ENCODE data around the gene DEUP1. TPM values are rescaled to one million over a fixed set of nuclear protein-coding genes. Genes with fewer than 3 reads are reported as not detected.

Gene DEUP1
- total RNA-seq, 2 experiments from 2014 or later: not detected

DNA sequence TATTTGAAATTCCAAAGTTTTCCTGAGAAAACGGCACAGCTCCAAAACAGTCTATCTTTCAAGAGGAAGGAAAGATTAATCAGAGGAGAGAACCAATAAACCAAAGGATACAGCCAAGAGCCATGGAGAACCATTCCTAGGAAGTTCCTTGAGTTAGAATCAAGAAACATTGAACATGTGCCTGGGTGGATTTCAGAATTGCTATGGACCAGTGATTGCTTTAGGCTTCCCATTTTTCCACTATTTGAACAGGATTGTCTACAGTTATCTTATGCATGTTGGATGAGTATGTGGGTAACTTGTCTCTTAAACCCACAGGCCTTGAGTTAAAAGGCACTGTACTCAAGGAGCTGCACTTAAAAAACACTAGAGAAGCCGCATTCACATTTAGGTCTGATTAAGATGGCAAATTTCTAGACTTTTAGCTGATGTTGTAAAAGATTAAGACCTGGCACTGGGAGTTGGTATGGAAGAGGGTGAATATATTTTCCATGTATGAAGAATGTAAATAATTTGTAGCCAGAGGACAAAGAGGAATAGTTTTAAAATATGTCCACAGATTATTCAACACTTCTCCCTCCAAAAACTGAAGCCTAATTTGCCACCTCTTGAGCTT, 11.2 kb upstream of the DEUP1 start:
- H3K4me1 ChIP-seq (ENCODE audit: insufficient read depth, low read length, poor library complexity, severe bottlenecking): no peaks in the 10 kb centered on the region
- H3K9me2 ChIP-seq (ENCODE audit: insufficient read depth, low read length): no peaks in the 10 kb centered on the region
- H3K79me2 ChIP-seq (ENCODE audit: insufficient read depth, low read depth, low read length): no peaks in the 10 kb centered on the region
- H3K9me3 ChIP-seq (ENCODE audit: low read length): 0 out of 2 replicates have a peak, but pooled peaks cover 8% of the 10 kb centered on the region
- H3K4me3 ChIP-seq (ENCODE audit: low read depth, low read length, poor library complexity, severe bottlenecking): no peak overlapping the region
- no peak overlapping the region for H3K4me2 ChIP-seq (ENCODE audit: low read length)
- BruUV-seq (replicated peaks): no TSS peak
- DNase-seq (ENCODE audit: low spot score): no peak
- no peaks in the 10 kb centered on the region for H4K20me1 ChIP-seq (ENCODE audit: insufficient read depth, low read length)
- no peak overlapping the region for H2AFZ ChIP-seq (ENCODE audit: low read length)
- TF ChIP-seq, protein P1, sequence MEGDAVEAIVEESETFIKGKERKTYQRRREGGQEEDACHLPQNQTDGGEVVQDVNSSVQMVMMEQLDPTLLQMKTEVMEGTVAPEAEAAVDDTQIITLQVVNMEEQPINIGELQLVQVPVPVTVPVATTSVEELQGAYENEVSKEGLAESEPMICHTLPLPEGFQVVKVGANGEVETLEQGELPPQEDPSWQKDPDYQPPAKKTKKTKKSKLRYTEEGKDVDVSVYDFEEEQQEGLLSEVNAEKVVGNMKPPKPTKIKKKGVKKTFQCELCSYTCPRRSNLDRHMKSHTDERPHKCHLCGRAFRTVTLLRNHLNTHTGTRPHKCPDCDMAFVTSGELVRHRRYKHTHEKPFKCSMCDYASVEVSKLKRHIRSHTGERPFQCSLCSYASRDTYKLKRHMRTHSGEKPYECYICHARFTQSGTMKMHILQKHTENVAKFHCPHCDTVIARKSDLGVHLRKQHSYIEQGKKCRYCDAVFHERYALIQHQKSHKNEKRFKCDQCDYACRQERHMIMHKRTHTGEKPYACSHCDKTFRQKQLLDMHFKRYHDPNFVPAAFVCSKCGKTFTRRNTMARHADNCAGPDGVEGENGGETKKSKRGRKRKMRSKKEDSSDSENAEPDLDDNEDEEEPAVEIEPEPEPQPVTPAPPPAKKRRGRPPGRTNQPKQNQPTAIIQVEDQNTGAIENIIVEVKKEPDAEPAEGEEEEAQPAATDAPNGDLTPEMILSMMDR (conservative IDR thresholded peaks at IDR 0.05; ENCODE audit: low read length): no peak
- TF ChIP-seq EZH2phosphoT487 (IDR thresholded peaks at IDR 0.05; ENCODE audit: borderline replicate concordance, low read depth, low read length): no peak
- intact Hi-C loops (cut with micrococcal nuclease; ENCODE audit: unreplicated experiment): no loop called here
- H3K27ac ChIP-seq (ENCODE audit: low read depth, low read length, poor library complexity, severe bottlenecking): no peak overlapping the region
- no peaks in the 10 kb centered on the region for H3K36me3 ChIP-seq (ENCODE audit: insufficient read depth, low read length)
- ChIA-PET POLR2A (interaction anchor here (0.6 to 0.9 kb wide), 2 partner anchors 24 to 92 kb away, joined by 3 read pairs; no protein-coding TSS in a partner anchor), CTCF (ENCODE audit: unreplicated experiment) (no interaction called here)

DNA sequence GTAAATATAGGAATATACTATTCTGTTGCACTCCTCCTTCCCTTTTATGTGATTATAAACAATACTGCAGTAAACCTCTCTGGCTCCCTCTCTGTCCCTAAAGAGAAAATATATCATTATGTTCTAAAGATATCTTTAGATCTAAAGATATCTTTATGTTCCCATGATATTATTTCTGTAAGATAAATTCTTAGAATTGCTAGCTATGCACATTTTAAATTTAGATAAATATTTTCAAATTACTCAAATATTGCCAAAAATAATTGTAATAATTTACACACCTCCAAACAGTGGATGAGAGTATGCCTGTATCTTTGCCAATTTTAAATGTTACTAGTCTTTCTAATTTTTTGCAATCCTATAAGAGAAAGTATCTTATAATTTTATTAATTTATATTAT, 10.3 kb upstream of the DEUP1 start:
- no peaks in the 10 kb centered on the region for H4K20me1 ChIP-seq (ENCODE audit: insufficient read depth, low read length)

DNA sequence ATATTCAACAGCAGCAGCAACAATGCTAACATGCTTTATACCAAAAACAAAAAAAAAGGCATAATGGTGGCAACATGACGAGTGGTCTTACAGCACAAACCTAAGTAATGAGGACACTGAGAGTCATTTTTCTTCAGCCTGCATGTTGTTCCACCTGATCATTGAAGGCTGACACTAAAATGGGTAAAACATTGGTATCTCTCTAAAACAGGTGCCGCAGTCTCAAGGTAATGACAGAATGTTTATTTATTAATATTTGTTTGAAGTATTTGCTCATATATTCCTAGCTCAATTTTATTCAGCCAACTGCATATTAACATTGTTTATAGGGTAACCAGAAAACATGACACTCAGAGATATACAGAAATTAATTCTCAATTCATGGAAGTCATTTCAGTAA, 8.3 kb upstream of the DEUP1 start:
- H3K9me2 ChIP-seq (ENCODE audit: insufficient read depth, low read length): no peaks in the 10 kb centered on the region
- H3K36me3 ChIP-seq (ENCODE audit: insufficient read depth, low read length): no peaks in the 10 kb centered on the region
- ChIA-PET CTCF (ENCODE audit: unreplicated experiment) (no interaction called here), POLR2A (interaction anchor here (1.9 kb wide), 1 partner anchor 10 kb away, joined by 7 read pairs; no protein-coding TSS in a partner anchor)
- H3K9me3 ChIP-seq (ENCODE audit: low read length): no peaks in the 10 kb centered on the region
- BruUV-seq (replicated peaks): no TSS peak
- no peak overlapping the region for H3K4me2 ChIP-seq (ENCODE audit: low read length)
- H2AFZ ChIP-seq (ENCODE audit: low read length): no peak overlapping the region
- TF ChIP-seq EZH2phosphoT487 (IDR thresholded peaks at IDR 0.05; ENCODE audit: borderline replicate concordance, low read depth, low read length): no peak
- TF ChIP-seq, protein P1 (conservative IDR thresholded peaks at IDR 0.05; ENCODE audit: low read length): no peak
- no peak for DNase-seq (ENCODE audit: low spot score)
- H4K20me1 ChIP-seq (ENCODE audit: insufficient read depth, low read length): no peaks in the 10 kb centered on the region
- H3K79me2 ChIP-seq (ENCODE audit: insufficient read depth, low read depth, low read length): no peaks in the 10 kb centered on the region
- H3K4me1 ChIP-seq (ENCODE audit: insufficient read depth, low read length, poor library complexity, severe bottlenecking): no peaks in the 10 kb centered on the region
- H3K4me3 ChIP-seq (ENCODE audit: low read depth, low read length, poor library complexity, severe bottlenecking): no peak overlapping the region
- intact Hi-C loops (cut with micrococcal nuclease; ENCODE audit: unreplicated experiment): no loop called here
- no peak overlapping the region for H3K27ac ChIP-seq (ENCODE audit: low read depth, low read length, poor library complexity, severe bottlenecking)

More for the DNA sequence above, 10.3 kb upstream of the DEUP1 start:
- CTCF ChIA-PET (ENCODE audit: unreplicated experiment): no interaction called here
- Histone ChIP-seq H3K9me3 (ENCODE audit: low read length) (0 out of 2 replicates have a peak, but pooled peaks cover 7% of the 10 kb centered on the region), H3K4me3 (ENCODE audit: low read depth, low read length, poor library complexity, severe bottlenecking) (no peak overlapping the region), H3K79me2 (ENCODE audit: insufficient read depth, low read depth, low read length) (no peaks in the 10 kb centered on the region), H3K27ac (ENCODE audit: low read depth, low read length, poor library complexity, severe bottlenecking) (no peak overlapping the region), H2AFZ (ENCODE audit: low read length) (no peak overlapping the region), H3K4me1 (ENCODE audit: insufficient read depth, low read length, poor library complexity, severe bottlenecking) (no peaks in the 10 kb centered on the region), H3K9me2 (ENCODE audit: insufficient read depth, low read length) (no peaks in the 10 kb centered on the region), H3K4me2 (ENCODE audit: low read length) (no peak overlapping the region), H3K36me3 (ENCODE audit: insufficient read depth, low read length) (no peaks in the 10 kb centered on the region)
- no peak for TF ChIP-seq EZH2phosphoT487 (IDR thresholded peaks at IDR 0.05; ENCODE audit: borderline replicate concordance, low read depth, low read length)
- TF ChIP-seq, protein P1 (conservative IDR thresholded peaks at IDR 0.05; ENCODE audit: low read length): no peak
- DNase-seq (ENCODE audit: low spot score): no peak
- no TSS peak for BruUV-seq (replicated peaks)
- intact Hi-C loops (cut with micrococcal nuclease; ENCODE audit: unreplicated experiment): no loop called here
- POLR2A ChIA-PET: interaction anchor here (0.9 kb wide), 1 partner anchor 91 kb away, joined by 3 read pairs; no protein-coding TSS in a partner anchor

Measured in OCI-LY7 (cell line).